ENCODE measurements around the gene CPSF3. TPM values are rescaled to one million over a fixed set of nuclear protein-coding genes. Genes with fewer than 3 reads are reported as not detected.

CPSF3 gene
- total RNA-seq, 2 experiments from 2014 or later = 79.6 to 84.4 TPM

GRCh38 chr2:9415516-9416169 lies 7.8 kb upstream of the CPSF3 start:
- CTCF ChIA-PET = no interaction called here
- POLR2A ChIA-PET = no interaction called here

GRCh38 chr2:9416267-9416961 lies 7.0 kb upstream of the CPSF3 start:
- CTCF ChIA-PET = no interaction called here

GRCh38 chr2:9416962-9417316 lies 6.5 kb upstream of the CPSF3 start:
- CTCF ChIA-PET = no interaction called here
- POLR2A ChIA-PET = no interaction called here

More at GRCh38 chr2:9416267-9416961, 7.0 kb upstream of the CPSF3 start:
- POLR2A ChIA-PET = no interaction called here

GRCh38 chr2:9417725-9418124 lies 5.7 kb upstream of the CPSF3 start:
- ChIA-PET CTCF (interaction anchor here (0.6 kb wide), 1 partner anchor 673 kb away, joined by 3 read pairs; no protein-coding TSS in a partner anchor), POLR2A (no interaction called here)

GRCh38 chr2:9418746-9419145 lies 4.7 kb upstream of the CPSF3 start:
- ChIA-PET CTCF (interaction anchor here (0.5 kb wide), 1 partner anchor 9 kb away, joined by 3 read pairs; no protein-coding TSS in a partner anchor), POLR2A (no interaction called here)

GRCh38 chr2:9419541-9419940 lies 3.9 kb upstream of the CPSF3 start:
- POLR2A ChIA-PET = no interaction called here
- CTCF ChIA-PET = interaction anchor here (1.0 kb wide), 1 partner anchor 277 kb away, joined by 3 read pairs; no protein-coding TSS in a partner anchor

GRCh38 chr2:9420495-9420894 lies 3.0 kb upstream of the CPSF3 start:
- CTCF ChIA-PET = interaction anchor here (1.0 kb wide), 1 partner anchor 278 kb away, joined by 3 read pairs; no protein-coding TSS in a partner anchor
- POLR2A ChIA-PET = no interaction called here

- POLR2A ChIA-PET = interaction anchor here (0.6 to 2.3 kb wide), 4 partner anchors 10 to 133 kb away, joined by 3 to 10 read pairs (median 6); partner anchors contain the start of gene ADAM17
- CTCF ChIA-PET = interaction anchor here (0.7 to 2.2 kb wide), 2 partner anchors 52 to 281 kb away, joined by 3 to 9 read pairs; partner anchors contain the start of gene IAH1
Observed at GRCh38 chr2:9422321-9423099, 944 bp upstream of the CPSF3 start.

GRCh38 chr2:9423922-9424272 lies 443 bp downstream of the CPSF3 start:
- CTCF ChIA-PET = no interaction called here
- POLR2A ChIA-PET = interaction anchor here (1.5 to 2.3 kb wide), 2 partner anchors 50 to 132 kb away, joined by 9 to 10 read pairs; partner anchors contain the start of gene ADAM17

- POLR2A ChIA-PET = no interaction called here
- CTCF ChIA-PET = no interaction called here
Observed at GRCh38 chr2:9424447-9425164, 1.2 kb downstream of the CPSF3 start.

GRCh38 chr2:9428965-9429577 lies 5.6 kb downstream of the CPSF3 start:
- POLR2A ChIA-PET = no interaction called here
- CTCF ChIA-PET = no interaction called here

- ChIA-PET CTCF (no interaction called here), POLR2A (no interaction called here)
Observed at GRCh38 chr2:9430316-9431293, 7.2 kb downstream of the CPSF3 start.

GRCh38 chr2:9434489-9434888 lies 11.0 kb downstream of the CPSF3 start:
- ChIA-PET POLR2A (interaction anchor here (0.7 kb wide), 1 partner anchor 108 kb away, joined by 3 read pairs; no protein-coding TSS in a partner anchor), CTCF (no interaction called here)

- CTCF ChIA-PET = no interaction called here
- POLR2A ChIA-PET = no interaction called here
Observed at GRCh38 chr2:9439536-9439935, 16.1 kb downstream of the CPSF3 start.

GRCh38 chr2:9440058-9440727 lies 16.7 kb downstream of the CPSF3 start:
- ChIA-PET POLR2A (interaction anchor here (0.5 kb wide), 1 partner anchor 33 kb away, joined by 3 read pairs; no protein-coding TSS in a partner anchor), CTCF (no interaction called here)

GRCh38 chr2:9441556-9441955 lies 18.1 kb downstream of the CPSF3 start:
- ChIA-PET POLR2A (no interaction called here), CTCF (no interaction called here)

- POLR2A ChIA-PET = no interaction called here
- CTCF ChIA-PET = no interaction called here
Observed at GRCh38 chr2:9443526-9443925, 20.1 kb downstream of the CPSF3 start.

- ChIA-PET POLR2A (no interaction called here), CTCF (no interaction called here)
Observed at GRCh38 chr2:9445089-9445488, 21.6 kb downstream of the CPSF3 start.

Measured in activated CD8-positive, alpha-beta memory T cell treated with anti-CD3 and anti-CD28 coated beads for 36 hours (primary cell).